ENCODE measurements around the gene CYTH2. TPM values are rescaled to one million over a fixed set of nuclear protein-coding genes. Genes with fewer than 3 reads are reported as not detected.
"Not testable (repeated sequence)": the region's sequence is repeated elsewhere in the genome, so short reads cannot be mapped to it uniquely, and the experiment has no call there.

CYTH2 gene
- total RNA-seq, 1 donor from 2014 or later = 81.6 TPM

- H3K4me3 ChIP-seq (ENCODE audit: low read depth, low read length) = no peak overlapping the region
- DNase-seq (ENCODE audit: low read depth) = no peak
- TF ChIP-seq CTCF (conservative IDR thresholded peaks at IDR 0.05; ENCODE audit: low read depth, low read length) = no peak
These were observed 12.9 kb downstream of the CYTH2 start for GRCh38 chr19:48481846-48482639.

GRCh38 chr19:48483301-48483700 lies 14.1 kb downstream of the CYTH2 start:
- TF ChIP-seq CTCF (conservative IDR thresholded peaks at IDR 0.05; ENCODE audit: low read depth, low read length) = no peak
- DNase-seq (ENCODE audit: low read depth) = no peak
- no peak overlapping the region for H3K4me3 ChIP-seq (ENCODE audit: low read depth, low read length)

DNA sequence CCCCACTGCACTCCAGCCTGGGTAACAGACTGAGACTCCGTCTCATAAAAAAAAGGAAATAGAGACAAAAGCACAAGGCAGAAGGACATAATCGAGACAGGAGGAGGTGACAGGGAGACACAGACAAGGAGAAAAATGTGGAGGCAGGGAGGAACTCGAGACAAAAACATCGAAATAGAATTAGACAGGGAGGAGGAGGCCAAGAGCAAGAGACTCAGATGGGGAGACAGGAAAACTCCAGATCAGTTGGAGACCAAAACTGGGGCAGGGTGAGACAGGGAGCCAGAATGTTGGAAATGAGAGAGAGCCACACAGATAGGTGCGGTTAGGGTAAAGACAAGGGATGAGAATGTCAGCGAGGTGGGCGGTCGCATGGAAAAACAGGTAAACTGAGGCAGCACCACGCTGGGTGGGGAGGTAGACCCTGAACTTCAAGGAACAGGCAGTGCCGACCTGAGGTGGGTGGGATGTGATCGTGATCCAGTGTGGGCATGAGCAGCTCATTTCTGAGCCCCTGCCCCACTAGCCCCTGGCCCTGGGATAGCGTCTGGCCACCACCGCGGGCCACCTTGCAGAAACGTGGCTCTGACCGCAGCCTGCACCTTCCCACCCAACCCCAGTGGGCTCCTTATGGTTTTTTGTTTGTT lies 15.2 kb downstream of the CYTH2 start:
- TF ChIP-seq CTCF (conservative IDR thresholded peaks at IDR 0.05; ENCODE audit: low read depth, low read length) = no peak
- no peak overlapping the region for H3K4me3 ChIP-seq (ENCODE audit: low read depth, low read length)
- no peak for DNase-seq (ENCODE audit: low read depth)

DNA sequence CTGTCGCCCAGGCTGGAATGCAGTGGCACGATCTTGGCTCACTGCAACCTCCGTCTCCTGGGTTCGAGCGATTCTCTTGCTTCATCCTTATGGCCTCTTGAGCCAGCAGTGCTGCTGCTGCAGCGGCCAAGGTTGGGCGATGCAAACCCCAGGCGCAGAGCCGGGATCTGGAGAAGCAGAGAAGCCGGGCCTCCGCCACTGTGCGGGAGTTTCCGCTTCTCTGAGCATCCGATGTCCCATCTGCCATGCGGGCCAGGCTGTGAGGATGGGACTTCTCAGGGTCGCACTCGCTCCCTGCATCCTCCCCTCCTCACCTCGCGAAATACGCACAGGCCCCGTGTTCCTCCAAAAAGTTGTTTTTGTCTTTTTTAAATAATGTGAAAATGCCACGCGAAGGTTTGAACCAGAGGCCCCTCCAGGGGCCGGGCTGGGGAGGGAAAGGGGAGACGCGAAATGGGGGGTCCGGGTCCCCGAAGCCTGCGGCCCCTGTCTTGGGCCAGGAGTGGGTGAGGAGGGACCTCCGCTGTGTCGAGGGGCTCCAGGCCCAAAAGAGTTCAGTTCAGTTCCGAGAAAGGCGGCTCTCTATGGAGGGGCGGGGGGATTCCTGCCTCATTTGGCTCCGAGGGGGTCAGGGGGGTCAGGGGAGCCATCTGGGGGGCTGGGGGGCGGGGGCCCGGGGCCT lies 15.9 kb downstream of the CYTH2 start:
- no peak overlapping the region for H3K4me3 ChIP-seq (ENCODE audit: low read depth, low read length)
- TF ChIP-seq CTCF (conservative IDR thresholded peaks at IDR 0.05; ENCODE audit: low read depth, low read length) = no peak
- no peak for DNase-seq (ENCODE audit: low read depth)

- not testable (repeated sequence) for H3K4me3 ChIP-seq (ENCODE audit: low read depth, low read length)
These were observed 17.5 kb downstream of the CYTH2 start for GRCh38 chr19:48486706-48487105.

GRCh38 chr19:48487544-48487943 lies 18.4 kb downstream of the CYTH2 start:
- H3K4me3 ChIP-seq (ENCODE audit: low read depth, low read length) = no peak overlapping the region
- TF ChIP-seq CTCF (conservative IDR thresholded peaks at IDR 0.05; ENCODE audit: low read depth, low read length) = no peak
- no peak for DNase-seq (ENCODE audit: low read depth)

More at GRCh38 chr19:48486706-48487105, 17.5 kb downstream of the CYTH2 start:
- DNase-seq (ENCODE audit: low read depth) = not testable (repeated sequence)

DNA sequence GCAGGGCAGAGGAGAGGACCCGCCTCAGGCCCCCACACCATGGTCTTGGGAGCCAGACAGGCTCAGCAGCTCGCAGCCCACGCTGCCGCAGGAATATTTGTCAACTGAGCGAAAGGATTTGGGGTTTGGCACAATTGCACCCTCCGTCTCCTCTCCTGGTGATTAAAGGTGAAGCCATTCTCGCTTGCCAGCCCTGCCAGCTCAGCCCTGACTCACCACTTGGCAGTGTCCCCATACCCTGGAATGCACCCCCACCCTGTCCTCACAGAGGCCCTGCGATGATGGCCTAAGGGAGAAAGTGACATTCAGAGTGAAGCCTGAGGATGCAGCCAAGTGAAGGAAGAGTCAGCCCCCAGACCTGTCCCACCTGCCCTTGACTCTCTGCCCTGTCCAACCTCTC lies 18.8 kb downstream of the CYTH2 start:
- TF ChIP-seq CTCF (conservative IDR thresholded peaks at IDR 0.05; ENCODE audit: low read depth, low read length) = no peak
- no peak overlapping the region for H3K4me3 ChIP-seq (ENCODE audit: low read depth, low read length)
- no peak for DNase-seq (ENCODE audit: low read depth)

DNA sequence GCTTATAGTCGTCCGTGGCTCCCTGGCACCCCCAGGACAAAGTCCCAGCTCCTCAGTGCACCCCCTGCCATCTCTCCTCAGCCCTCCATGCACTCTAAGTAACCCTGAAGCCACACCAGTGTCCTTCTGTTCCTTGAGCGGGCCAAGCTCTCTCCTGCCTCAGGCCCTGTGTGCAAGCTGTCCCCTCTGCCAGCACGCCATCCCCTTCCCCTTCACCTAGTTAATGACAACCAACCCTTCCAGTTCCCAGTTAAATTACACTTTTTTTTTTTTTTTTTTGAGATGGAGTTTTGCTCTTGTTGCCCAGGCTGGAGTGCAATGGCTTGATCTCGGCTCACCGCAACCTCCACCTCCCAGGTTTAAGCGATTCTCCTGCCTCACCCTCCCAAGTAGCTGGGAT lies 19.3 kb downstream of the CYTH2 start:
- not testable (repeated sequence) for DNase-seq (ENCODE audit: low read depth); H3K4me3 ChIP-seq (ENCODE audit: low read depth, low read length)
